Stimulated activated effector memory CD8-positive, alpha-beta T cell treated with anti-CD3 and anti-CD28 coated beads, Interleukin-12 subunit alpha, Interleukin-12 subunit beta, amount 100 ng/mL, for 72 hours (primary cell): ENCODE results near the gene CMC1.
A peak's percentile ranks its signal among the peaks of the same experiment; 100 is the strongest.

Source experiments
- ATAC-seq: fragments of 150-1000 bp; cut with Tn5 transposase; 2 replicates; pipeline ENCODE4 v1.10.0; 2021
- DNase-seq, 2 donors: peaks; one replicate each; pipeline ENCODE4 v3.0.0; 2021 to 2022; ENCODE audit warnings: low spot score in 2 of 2
- H3K27ac Mint-ChIP-seq: one replicate; pipeline ENCODE4 v1.8.0; 2022; ENCODE audit warnings: mild to moderate bottlenecking, mixed read lengths
- H3K36me3 Mint-ChIP-seq: one replicate; pipeline ENCODE4 v1.8.0; 2022; ENCODE audit warnings: mild to moderate bottlenecking, mixed read lengths
- H3K4me1 Mint-ChIP-seq: one replicate; pipeline ENCODE4 v1.8.0; 2022; ENCODE audit warnings: mixed read lengths
- H3K4me3 Mint-ChIP-seq: one replicate; pipeline ENCODE4 v1.8.0; 2022; ENCODE audit warnings: mild to moderate bottlenecking, mixed read lengths
- H3K9me3 Mint-ChIP-seq: one replicate; pipeline ENCODE4 v1.8.0; 2022; ENCODE audit warnings: mixed read lengths

CMC1 gene

DNA sequence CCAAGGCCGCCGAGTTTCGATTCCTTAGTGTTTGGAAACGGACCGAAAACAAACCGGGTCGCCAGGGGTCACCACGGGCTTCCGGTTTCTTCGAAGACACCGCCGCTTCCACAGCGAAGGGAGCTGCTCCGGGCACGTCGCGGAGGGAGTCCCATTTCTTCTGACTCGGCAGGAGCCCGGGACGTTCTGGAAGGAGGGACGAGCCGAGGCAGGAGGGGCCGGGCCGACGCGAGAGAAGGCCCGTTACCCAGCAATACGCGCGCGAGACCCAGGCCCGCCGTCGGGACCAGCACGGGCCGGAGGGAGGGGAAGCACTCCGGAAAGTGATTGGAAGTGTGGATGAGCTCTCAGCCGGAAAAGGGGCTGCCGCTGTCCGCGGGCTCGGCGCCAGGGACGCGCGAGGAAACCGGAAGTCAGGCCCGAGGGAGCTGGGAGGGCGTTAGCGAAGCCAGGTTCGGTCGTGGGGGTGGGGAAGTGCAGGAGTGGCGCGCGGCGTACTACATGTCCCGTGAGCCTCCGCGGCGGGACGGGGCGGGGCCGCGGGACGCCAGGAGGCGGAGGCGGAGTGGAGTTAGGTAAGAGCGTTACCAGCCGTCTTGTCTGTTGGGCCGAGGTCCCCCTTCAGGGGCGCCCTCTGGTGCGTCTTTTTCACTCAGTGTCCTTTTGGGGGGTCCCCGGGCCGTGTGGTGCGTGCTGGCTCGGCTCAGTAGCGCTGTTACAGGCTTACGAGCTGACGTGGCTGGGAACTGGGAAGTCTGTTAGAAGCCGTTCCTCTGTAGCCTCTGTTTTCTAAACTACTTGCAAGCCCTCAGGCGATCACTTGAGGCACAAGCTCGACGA, 107.4 kb downstream of the CMC1 start, which contains the start of the genes AZI2 and ZCWPW2:
TSS of gene AZI2 (minus strand) at position 196 of the 840 bp plus-strand sequence. CDS start 8,207 bp downstream, outside the sequence.
TSS of gene ZCWPW2 (plus strand) at position 93 of the 840 bp plus-strand sequence. CDS start 64,348 bp downstream, outside the sequence.
- ATAC-seq (peak; percentile 92), DNase-seq (peak; percentile 83 to 97)
- Mint-ChIP-seq H3K4me1 (peaks cover 42% of the 10 kb centered on the region), H3K27ac (peak within 1 kb of the TSS; percentile 99), H3K36me3 (peaks cover 41% of the 10 kb centered on the region), H3K9me3 (peaks cover 6% of the 10 kb centered on the region), H3K4me3 (peak within 1 kb of the TSS; percentile 90)

DNA sequence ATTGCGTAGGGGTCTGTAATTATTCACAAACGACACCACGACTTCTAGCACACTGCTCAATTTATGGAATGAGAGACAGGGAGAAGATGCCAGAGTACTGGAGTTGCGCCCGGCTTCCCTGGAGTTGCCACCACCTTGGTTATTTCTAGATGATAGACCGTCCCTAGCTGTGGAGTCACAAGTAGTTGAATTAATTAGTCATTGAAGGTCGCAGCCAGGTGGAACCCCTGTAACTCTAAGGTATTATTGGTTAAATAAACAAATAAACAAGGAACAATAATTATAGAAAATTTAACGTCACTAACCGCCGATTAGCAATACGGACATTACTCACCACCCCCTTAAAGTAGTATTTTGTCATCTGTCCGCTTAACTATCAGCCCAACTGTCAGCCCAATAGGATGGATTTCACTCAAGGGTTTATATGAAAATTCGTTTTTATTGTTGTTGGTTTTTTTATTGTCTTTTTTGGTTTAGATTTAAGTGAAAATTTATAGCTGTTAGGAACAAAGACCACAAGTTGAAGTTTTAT, 108.1 kb downstream of the CMC1 start:
- Mint-ChIP-seq H3K9me3 (peaks cover 8% of the 10 kb centered on the region), H3K4me3 (peak overlapping the region; percentile 90), H3K4me1 (peaks cover 42% of the 10 kb centered on the region), H3K27ac (peak overlapping the region; percentile 99), H3K36me3 (peaks cover 41% of the 10 kb centered on the region)
- ATAC-seq, result no peak
- no peak for DNase-seq
